ENCODE measurements around the gene ELF4. TPM values are rescaled to one million over a fixed set of nuclear protein-coding genes. Genes with fewer than 3 reads are reported as not detected.

ELF4 gene
- total RNA-seq, 6 experiments from 2014 or later = 21.9 to 35.9 (median 31.4) TPM

DNA sequence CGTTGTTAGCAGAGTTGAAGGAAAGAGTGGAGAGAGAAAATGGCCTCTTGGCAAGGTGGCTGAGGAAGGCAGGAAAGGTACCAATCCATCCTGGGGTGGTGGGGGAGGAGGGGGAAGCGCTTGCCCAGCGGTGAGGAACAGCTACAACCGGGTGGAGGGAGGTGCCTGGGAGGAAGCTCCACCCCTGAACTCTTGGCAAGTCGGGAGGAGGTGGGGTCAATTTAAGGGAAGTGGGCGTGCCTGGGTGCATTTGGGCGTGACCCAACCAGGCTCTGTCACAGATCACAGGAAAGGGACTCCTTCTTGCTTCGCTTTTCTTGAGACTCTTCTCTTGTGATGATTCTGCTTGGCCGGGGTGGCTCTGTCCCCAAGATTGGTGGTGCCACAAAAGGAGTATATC lies 86.2 kb downstream of the ELF4 start:
- Mint-ChIP-seq H3K4me1 (ENCODE audit: low read depth) (peaks cover 6% of the 10 kb centered on the region), H3K36me3 (ENCODE audit: low read depth) (peaks cover 8% of the 10 kb centered on the region; the same call in 1 of the 2 replicates), H3K4me3 (no peak overlapping the region), H3K9me3 (no peaks in the 10 kb centered on the region), H3K27me3 (ENCODE audit: insufficient read depth) (no peaks in the 10 kb centered on the region), H3K27ac (no peak overlapping the region)
- TF ChIP-seq, protein P1, sequence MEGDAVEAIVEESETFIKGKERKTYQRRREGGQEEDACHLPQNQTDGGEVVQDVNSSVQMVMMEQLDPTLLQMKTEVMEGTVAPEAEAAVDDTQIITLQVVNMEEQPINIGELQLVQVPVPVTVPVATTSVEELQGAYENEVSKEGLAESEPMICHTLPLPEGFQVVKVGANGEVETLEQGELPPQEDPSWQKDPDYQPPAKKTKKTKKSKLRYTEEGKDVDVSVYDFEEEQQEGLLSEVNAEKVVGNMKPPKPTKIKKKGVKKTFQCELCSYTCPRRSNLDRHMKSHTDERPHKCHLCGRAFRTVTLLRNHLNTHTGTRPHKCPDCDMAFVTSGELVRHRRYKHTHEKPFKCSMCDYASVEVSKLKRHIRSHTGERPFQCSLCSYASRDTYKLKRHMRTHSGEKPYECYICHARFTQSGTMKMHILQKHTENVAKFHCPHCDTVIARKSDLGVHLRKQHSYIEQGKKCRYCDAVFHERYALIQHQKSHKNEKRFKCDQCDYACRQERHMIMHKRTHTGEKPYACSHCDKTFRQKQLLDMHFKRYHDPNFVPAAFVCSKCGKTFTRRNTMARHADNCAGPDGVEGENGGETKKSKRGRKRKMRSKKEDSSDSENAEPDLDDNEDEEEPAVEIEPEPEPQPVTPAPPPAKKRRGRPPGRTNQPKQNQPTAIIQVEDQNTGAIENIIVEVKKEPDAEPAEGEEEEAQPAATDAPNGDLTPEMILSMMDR (IDR thresholded peaks at IDR 0.05) = no peak
- peak; percentile 19 for DNase-seq

- Mint-ChIP-seq H3K4me1 (ENCODE audit: low read depth) (no peaks in the 10 kb centered on the region), H3K27me3 (ENCODE audit: insufficient read depth) (no peaks in the 10 kb centered on the region), H3K27ac (no peak overlapping the region), H3K4me3 (no peak overlapping the region), H3K36me3 (ENCODE audit: low read depth) (peaks cover 4% of the 10 kb centered on the region; the same call in 1 of the 2 replicates), H3K9me3 (no peaks in the 10 kb centered on the region)
- TF ChIP-seq, protein P1 (IDR thresholded peaks at IDR 0.05) = no peak
- no peak for DNase-seq
These were observed 89.5 kb downstream of the ELF4 start for GRCh38 chrX:130020661-130021324.

DNA sequence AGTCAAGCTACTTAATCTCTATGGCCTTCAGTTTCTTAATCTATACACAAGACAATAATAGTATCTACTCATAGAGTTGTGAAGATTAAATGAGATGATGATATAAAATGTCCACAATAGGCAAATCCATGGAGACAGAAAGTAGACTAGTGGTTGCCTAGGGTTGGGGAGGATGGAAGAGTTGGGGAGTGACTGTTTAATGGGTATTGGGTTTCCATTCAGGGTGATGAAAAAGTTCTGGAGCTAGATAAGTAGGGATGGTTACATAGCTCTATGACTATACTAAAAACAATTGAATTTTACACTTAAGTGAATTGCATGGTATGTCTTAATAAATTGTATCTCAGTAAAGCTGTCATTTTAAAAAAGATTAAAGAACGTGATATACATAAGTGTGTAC lies 92.2 kb downstream of the ELF4 start:
- Mint-ChIP-seq H3K4me1 (ENCODE audit: low read depth) (no peaks in the 10 kb centered on the region), H3K27ac (no peak overlapping the region), H3K27me3 (ENCODE audit: insufficient read depth) (no peaks in the 10 kb centered on the region), H3K9me3 (no peaks in the 10 kb centered on the region), H3K36me3 (ENCODE audit: low read depth) (no peaks in the 10 kb centered on the region; the same call in 1 of the 2 replicates), H3K4me3 (no peak overlapping the region)
- DNase-seq = no peak
- TF ChIP-seq, protein P1 (IDR thresholded peaks at IDR 0.05) = no peak

- TF ChIP-seq, protein P1 (IDR thresholded peaks at IDR 0.05) = no peak
- H3K9me3 Mint-ChIP-seq = no peaks in the 10 kb centered on the region
These were observed 95.1 kb downstream of the ELF4 start for GRCh38 chrX:130015181-130015580.

More at GRCh38 chrX:130015181-130015580, 95.1 kb downstream of the ELF4 start:
- DNase-seq = no peak
- no peak overlapping the region for H3K27ac Mint-ChIP-seq
- H3K36me3 Mint-ChIP-seq (ENCODE audit: low read depth) = no peaks in the 10 kb centered on the region; the same call in 1 of the 2 replicates
- H3K27me3 Mint-ChIP-seq (ENCODE audit: insufficient read depth) = no peaks in the 10 kb centered on the region
- H3K4me3 Mint-ChIP-seq = no peak overlapping the region
- no peaks in the 10 kb centered on the region for H3K4me1 Mint-ChIP-seq (ENCODE audit: low read depth)

Other genes starting within 250 kb of the ELF4 start
- gene UTP14A, start 204.3 kb downstream of the ELF4 start, total RNA-seq (2021; fragmentation: NEBNext Ultra II Directional; extraction: Animal tissue kit (Norgen Biotek cat#: 25700)) = 10 to 100 TPM; 22.7 to 29.9 (median 23.3) TPM
- gene BCORL1, start 127.9 kb downstream of the ELF4 start, total RNA-seq (2021; fragmentation: NEBNext Ultra II Directional; extraction: Animal tissue kit (Norgen Biotek cat#: 25700)) = 10 to 100 TPM; 13.3 to 18.3 (median 14.8) TPM
- gene AIFM1, start 55.3 kb upstream of the ELF4 start, total RNA-seq (2021; fragmentation: NEBNext Ultra II Directional; extraction: Animal tissue kit (Norgen Biotek cat#: 25700)) = 10 to 100 TPM; 31.9 to 39.5 (median 33.8) TPM
- under 1 TPM; 0.17 to 0.66 (median 0.44) TPM for gene RAB33A, start 61.5 kb upstream of the ELF4 start, total RNA-seq (2021; fragmentation: NEBNext Ultra II Directional; extraction: Animal tissue kit (Norgen Biotek cat#: 25700))
- 1 to 10 TPM; 5.6 to 7.1 (median 6.6) TPM for gene ZNF280C, start 158.4 kb upstream of the ELF4 start, total RNA-seq (2021; fragmentation: NEBNext Ultra II Directional; extraction: Animal tissue kit (Norgen Biotek cat#: 25700))
- 10 to 100 TPM; 10.9 to 16.4 (median 13.2) TPM for gene SLC25A14, start 229.4 kb upstream of the ELF4 start, total RNA-seq (2021; fragmentation: NEBNext Ultra II Directional; extraction: Animal tissue kit (Norgen Biotek cat#: 25700))

Data from HFFc6 (cell line).